Measurements from ENCODE around the gene IL13RA1.
"Not testable (repeated sequence)": the region's sequence is repeated elsewhere in the genome, so short reads cannot be mapped to it uniquely, and the experiment has no call there.

Gene IL13RA1

DNA sequence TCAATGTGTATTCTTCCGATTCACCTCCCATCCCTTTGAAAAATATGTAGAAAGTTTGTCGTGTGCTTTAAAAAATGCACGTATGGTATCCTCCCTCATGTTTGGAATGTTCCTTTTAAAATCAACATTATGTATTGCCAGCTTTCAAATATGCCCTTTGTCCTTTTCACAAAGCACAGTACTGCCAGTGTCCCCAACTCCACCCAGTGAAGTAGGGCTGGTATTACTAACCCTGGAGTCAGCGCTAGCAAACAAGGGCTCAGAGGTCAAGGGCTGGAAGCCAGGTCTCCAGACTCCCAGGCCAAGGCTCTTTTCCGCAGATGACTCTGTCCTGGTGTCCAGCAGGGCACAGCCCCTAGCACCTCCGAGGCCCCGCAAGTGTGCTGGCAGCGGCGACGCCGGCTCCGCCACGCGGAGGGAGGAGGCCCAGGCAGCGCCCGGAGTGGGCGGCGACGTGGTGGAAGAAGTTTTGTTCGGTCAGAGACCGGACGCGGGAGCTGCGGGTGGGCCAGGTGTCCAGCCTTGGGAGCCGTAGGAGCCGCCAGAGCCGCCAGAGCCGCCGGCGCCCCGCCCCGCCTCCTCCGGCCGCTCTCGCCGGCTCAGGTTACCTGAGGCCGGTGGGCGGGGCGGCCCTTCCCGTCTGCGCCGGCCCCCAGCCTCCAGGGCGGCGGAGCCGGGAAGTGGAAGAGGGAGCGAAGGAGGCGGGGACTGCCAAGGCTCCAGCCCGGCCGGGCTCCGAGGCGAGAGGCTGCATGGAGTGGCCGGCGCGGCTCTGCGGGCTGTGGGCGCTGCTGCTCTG lies at the start of gene IL13RA1:
TSS of gene IL13RA1 (plus strand) at position 720 of the 799 bp plus-strand sequence. CDS start at position 753, 33 bp downstream.
- ATAC-seq: peak; percentile 70
- peak; percentile 24 for DNase-seq

- DNase-seq (no peak), ATAC-seq (no peak)
These were observed 48.1 kb upstream of the IL13RA1 start for GRCh38 chrX:118679290-118679689.

DNA sequence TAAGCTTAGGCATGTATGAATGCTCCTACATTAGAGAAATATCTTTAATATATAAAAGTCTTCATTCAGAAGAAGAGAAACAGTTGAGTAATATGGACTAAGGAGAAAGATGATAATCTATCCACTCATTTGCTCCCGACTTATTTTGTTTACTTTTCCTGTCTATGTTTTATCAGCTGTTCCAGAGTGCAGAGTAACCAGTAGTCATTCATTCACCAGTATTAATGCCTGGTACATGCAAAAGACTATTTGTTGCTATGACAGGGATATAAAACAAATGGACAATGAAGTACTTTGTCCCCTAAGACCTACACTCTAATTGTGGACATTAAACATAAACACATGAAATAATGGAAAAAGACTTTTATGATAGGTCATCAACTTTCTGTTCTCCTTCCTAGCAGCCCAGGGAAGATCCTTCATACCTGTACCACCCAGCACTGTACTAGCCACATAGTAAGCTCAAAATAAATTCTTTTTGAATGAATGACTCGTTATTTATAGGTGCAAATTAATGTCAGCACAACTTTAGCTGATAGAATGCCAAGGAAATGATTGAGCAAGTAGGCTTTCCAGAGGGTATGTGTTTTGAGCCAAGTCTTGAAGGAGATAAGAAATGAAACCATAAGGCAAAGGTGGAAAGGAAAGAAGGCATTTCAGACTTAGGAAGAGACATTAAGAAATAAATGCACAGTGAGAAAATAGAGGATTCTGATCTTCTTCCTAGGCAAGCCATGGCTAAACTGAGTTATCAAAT lies 45.0 kb upstream of the IL13RA1 start:
- ATAC-seq: no peak
- no peak for DNase-seq

DNA sequence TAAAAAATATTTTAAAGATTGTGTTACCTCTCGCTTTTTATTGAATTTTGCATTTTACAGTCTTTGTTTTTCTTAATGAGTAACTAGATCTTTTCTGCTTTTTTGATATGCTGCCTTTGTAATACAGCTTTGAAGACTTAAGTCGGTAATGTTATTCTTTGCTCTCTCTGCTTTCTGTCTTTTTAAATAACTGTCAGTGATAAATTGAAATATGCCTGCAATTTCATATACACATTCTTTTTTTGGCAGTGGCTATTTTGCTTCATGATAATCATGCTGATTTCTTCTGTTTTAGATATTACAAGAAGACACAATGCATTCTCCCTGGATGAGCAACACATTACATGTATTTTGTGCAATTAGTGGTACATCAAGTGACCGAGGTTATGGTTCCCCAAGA lies 42.0 kb upstream of the IL13RA1 start:
- no peak for DNase-seq
- no peak for ATAC-seq

DNA sequence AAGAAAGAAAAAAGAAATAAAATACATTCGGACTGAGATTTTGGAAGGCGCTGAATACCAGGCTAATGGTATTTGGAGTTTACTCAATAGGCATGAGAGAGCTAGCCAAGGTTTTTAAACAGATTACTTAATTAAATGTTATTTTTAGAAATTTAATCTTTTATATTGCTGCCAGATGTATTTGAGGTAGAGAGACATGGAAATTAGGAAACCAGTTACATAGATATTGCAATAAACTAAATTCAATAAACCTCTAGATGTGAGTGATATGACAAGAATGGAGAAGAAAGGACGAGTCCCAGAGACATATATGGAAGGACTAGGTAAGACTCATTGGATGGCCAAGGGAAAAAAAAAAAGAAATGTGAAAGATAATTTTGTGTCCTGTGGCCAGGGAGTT lies 38.5 kb upstream of the IL13RA1 start:
- DNase-seq (no peak), ATAC-seq (no peak)

DNA sequence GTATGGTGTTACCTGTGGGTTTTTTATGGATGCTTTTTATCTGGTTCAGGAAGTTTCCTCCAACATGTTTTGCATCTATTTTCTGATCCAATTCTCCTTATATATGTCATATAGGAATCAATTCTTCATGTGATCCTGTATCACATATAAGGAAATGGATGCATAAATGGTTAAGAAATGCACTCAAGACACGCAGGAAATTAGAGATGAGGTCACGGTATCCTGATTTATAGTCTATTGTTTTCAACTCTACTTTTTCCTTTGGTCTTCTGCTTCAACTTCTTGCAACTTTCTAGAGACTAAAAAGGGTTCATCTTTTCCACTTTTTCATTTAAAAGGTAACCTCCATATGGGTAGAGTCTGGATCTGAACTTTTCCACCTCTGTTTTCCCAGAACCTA lies 33.6 kb upstream of the IL13RA1 start:
- DNase-seq: no peak
- no peak for ATAC-seq

DNA sequence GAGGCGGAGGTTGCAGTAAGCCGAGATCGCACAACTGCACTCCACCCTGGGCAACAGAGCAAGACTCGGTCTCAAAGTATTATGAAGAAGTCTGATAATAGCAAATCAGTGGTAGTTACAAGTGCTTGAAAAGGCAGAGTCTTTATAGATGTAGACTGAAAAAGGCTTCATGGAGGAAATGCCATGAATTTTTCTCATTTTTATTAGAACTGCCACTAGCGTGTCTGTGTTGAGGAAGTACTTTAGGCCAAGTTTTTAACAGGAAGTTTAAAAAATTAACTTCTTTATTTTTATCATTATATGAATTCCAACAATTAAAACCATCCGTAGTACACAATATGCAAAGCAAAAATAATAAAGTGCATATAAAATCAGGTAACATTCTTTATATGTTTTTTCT lies 32.8 kb upstream of the IL13RA1 start:
- ATAC-seq: no peak
- DNase-seq: no peak

GRCh38 chrX:118698516-118699170 lies 28.8 kb upstream of the IL13RA1 start:
- no peak for ATAC-seq

DNA sequence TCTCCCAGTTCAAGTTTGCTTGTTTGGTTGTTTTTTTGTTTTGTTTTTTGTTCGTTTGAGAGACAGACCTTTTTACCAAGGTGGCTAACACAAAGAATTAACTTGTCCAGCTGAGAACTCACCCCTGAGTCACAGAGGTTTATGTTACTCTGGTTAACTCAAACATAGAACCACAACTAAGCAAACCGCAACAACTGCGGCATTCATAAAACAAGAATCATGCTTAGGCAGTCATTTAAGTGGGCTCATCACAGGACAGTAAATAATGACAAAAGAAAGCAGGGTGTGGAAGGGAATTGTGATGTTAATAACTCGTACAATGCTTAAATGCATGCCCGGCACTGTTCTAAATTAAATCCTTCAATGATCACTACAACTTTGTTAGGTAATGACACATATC lies 24.7 kb upstream of the IL13RA1 start:
- DNase-seq: no peak
- no peak for ATAC-seq

More at GRCh38 chrX:118698516-118699170, 28.8 kb upstream of the IL13RA1 start:
- DNase-seq: no peak

DNA sequence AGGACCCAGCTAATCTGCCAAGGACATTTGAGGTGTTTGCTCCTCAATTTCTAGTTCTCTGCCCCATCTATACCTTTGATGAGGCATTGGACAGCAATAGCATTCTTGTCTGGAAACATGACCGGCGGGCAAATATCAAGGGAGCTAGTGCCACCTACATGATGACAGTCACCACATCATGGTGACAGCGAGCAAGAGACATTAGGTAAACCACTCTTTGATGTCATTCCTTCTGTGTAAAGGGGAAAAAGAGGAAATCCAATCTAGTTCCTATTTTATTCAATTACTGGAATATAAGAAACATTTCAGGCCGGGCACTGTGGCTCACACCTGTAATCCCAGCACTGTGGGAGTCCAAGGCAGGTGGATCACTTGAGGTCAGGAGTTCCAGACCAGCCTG lies 20.7 kb upstream of the IL13RA1 start:
- no peak for DNase-seq
- ATAC-seq: no peak

GRCh38 chrX:118714521-118714920 lies 12.9 kb upstream of the IL13RA1 start:
- ATAC-seq (no peak), DNase-seq (no peak)

- not testable (repeated sequence) for DNase-seq, ATAC-seq
These were observed 11.5 kb upstream of the IL13RA1 start for GRCh38 chrX:118715917-118716316.

DNA sequence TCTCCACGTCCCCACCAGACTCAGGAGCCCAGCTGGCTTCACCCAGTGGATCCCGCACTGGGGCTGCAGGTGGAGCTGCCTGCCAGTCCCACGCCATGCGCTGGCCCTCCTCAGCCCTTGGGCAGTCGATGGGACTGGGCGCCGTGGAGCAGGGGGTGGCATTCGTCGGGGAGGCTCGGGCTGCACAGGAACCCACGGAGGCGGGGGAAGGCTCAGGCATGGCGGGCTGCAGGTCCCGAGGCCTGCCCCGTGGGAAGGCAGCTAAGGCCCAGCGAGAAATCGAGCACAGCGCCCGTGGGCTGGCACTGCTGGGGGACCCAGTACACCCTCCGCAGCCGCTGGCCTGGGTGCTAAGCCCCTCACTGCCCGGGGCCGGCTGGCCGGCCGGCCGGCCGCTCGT lies 10.6 kb upstream of the IL13RA1 start:
- DNase-seq, ATAC-seq: not testable (repeated sequence)

DNA sequence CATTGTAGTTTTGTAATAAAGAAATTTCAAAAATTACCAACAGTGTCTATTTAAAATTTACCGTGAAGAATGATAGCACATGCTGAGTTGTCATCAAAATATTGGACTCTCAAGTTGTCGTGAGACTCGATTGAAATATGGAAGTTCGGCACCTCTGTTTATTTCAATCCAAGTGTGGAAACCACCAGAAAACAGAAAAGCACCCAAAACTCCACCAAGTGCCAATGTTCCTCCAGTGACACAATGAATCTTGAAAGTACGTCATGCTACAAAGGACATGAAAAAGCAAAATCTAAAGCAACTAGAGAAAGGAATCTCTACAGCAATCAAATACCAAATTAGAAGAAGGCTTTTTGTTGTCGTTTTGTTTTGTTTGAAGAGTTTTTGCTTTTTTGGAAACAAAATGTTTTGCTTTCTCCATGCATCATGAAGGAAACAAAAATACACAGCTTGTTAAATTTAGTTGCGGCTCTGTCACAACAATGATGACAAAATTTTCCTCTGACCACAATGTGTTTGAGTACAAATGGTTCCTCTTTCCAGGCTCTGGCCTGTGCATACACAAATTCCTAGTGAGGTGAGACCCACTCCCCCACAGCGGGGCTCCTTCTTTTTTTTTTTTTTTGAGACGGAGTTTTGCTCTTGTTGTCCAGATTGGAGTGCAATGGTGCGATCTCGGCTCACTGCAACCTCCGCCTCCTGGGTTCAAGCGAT lies 9.6 kb upstream of the IL13RA1 start:
- ATAC-seq (no peak), DNase-seq (no peak)

DNA sequence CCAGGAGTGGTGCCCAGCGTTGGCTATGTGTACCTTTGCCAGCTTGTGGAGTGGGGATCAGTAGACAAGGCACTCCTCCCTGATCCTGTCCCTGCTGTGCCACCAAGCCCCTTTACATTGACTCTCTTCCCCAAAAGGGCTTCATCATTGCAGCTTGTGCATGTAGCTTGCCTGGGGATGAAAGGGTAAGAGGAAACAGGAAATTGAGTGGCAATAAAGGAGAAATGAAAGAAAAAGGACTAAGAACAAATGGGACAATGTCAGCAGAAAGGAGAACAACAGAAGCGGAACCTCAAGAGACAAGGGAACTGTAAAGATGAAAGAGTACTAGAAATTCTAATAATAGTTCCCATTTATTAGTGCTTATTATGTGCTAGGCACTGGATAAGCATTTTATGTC lies 8.7 kb upstream of the IL13RA1 start:
- DNase-seq: no peak
- no peak for ATAC-seq

DNA sequence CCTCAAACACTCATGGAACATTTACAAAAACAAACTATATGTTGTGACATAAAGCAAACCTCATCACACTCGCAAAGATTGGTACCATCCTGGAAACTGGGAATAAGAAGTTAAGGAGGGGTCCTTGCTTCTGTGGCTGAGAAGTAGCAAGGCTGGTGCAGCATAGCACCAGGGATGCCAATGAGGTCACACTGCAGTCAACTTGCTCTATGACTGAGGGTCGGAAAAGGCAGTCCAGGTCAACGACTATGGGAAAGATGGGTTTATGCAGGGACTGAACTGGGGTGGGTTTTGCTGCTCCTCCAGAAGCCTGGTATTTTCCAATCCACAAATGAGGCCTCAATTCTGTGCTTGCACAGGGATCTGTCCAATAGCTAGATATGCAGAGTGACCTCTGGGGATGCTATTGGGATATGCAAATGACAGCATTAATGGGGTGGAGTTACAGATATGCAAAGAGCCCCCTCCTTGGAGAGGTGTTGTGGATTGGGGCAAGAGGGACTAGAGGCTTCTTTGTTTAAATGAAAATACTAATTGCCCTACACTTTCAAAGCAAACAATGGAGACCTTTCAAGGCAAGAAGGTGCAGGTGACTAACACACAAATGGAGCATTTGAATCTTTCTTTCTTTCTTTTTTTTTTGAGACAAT lies 7.2 kb upstream of the IL13RA1 start:
- ATAC-seq: no peak
- DNase-seq: no peak

GRCh38 chrX:118723376-118723775 lies 4.0 kb upstream of the IL13RA1 start:
- ATAC-seq (no peak), DNase-seq (no peak)

- ATAC-seq (no peak), DNase-seq (no peak)
These were observed 3.0 kb upstream of the IL13RA1 start for GRCh38 chrX:118724365-118724764.

DNA sequence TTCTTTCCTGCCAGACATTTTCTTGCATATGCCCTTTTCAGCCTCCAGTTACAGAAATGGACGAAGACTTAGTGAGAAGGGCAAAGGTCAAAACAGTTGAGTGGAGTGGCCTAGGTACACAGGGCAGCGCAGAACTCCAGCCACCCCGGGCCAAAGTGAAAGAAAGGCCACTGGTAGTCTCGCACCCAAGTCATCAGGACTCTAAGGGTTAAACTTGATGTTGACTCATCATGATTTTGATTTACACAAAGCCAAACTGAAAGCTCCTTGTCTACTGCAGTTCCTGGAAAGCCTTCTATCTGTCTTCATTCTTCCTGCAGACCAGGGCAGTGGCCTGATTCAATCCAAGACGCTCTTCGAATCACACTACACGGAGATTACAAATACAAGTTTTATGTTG lies 2.6 kb upstream of the IL13RA1 start:
- no peak for ATAC-seq
- no peak for DNase-seq

- DNase-seq (no peak), ATAC-seq (no peak)
These were observed 1.0 kb upstream of the IL13RA1 start for GRCh38 chrX:118726396-118726795.

DNA sequence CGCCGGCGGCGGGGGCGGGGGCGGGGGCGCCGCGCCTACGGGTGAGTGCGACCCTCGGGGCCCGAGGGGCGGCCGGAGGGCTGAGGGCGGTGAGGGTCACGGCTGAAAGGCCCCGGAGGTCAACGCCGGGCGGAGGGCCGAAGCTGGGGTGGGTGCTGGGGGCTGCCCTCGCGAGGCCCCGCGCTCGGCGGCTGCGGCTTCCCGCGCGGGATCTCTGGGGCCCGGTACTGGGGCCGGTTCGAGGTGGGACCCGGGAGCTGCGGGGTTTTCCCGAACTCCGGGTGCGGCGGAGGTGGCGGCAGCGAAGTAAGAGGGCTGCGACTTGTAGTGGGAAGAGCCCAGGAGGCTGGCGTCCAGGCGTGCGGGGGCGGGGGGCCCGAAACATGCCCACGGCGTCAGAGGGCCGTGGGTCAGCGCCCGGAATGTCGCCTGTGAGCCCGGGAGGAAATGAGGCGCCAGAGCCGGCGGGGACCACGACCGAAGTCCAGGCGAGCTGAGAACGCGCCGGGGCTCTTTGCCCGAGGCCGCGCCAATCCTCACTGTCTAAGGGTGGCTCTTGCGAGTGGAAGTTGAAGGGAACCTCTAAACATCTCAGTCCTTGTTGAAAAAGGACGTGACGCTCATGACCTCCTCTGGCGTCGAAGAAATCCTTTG lies 407 bp downstream of the IL13RA1 start:
- ATAC-seq: no peak
- peak; percentile 4 for DNase-seq
